HG02938 (cell line): ENCODE data around the gene FBXL14.
"Not testable (repeated sequence)": the region's sequence is repeated elsewhere in the genome, so short reads cannot be mapped to it uniquely, and the experiment has no call there.

ENCODE experiments used
- ATAC-seq: cut with Tn5 transposase; IDR thresholded peaks from one replicate; pipeline ENCODE4 v1.9.1; 2021; ENCODE audit warnings: mild to moderate bottlenecking, moderate library complexity; ENCODE audit not compliant: unreplicated experiment

The FBXL14 gene

GRCh38 chr12:1620092-1620491 lies 25.7 kb upstream of the FBXL14 start:
- no peak for ATAC-seq

DNA sequence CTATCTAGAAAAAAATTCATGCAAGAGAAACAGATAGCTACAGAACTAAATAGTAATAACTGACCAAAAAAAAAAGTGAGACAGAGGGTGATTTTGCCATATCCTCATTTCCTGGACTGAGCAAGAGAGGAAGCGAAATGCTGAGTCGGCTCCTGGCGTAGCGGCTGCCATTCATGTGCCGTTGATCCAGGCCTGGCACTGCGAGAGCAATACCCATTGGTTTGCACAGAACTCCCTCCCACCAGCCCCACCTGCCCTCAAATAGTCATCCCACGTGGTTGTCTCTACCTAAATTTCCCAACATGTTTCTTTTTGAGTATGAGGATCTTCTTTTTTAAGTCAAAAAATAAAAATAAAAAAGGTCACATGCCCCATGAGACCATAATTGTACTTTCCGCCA lies 25.2 kb upstream of the FBXL14 start:
- no peak for ATAC-seq

DNA sequence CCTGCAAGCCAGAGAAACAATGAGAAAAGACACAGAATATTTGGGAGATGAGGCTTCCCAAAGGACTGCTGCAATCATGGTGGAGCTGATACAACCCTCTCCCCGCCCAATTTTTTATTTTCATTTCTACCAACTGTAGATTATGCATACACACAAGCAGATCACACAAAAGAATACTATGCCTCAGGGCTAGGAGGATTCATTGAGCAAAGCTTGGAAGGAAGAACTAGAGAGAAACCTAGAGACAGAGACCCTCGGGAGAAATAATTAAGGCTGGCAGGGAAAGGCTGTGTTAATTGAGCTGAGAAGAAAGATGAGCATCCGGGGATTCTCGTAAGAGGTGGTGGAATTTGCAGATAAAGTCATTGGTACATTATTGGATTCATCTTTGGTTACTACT lies 24.8 kb upstream of the FBXL14 start:
- ATAC-seq = no peak

DNA sequence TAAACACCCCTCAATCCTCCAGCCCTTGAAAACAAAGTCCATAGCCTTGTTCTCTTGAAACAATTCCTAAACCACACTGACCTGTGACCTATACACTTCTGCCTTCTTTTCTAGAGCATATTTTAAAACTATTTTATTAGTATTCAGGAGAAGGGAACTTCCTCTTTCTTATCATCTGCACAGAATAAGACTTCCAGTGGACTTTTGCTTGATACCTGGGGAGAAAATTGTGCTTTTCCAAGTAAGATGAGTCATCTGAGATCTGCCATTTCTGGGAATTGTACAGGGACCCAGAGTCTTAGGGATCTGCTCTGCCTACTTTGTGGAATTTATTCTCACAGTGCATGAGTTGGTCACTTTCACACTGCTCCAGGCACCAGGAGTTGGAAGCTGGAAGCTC lies 24.1 kb upstream of the FBXL14 start:
- no peak for ATAC-seq

DNA sequence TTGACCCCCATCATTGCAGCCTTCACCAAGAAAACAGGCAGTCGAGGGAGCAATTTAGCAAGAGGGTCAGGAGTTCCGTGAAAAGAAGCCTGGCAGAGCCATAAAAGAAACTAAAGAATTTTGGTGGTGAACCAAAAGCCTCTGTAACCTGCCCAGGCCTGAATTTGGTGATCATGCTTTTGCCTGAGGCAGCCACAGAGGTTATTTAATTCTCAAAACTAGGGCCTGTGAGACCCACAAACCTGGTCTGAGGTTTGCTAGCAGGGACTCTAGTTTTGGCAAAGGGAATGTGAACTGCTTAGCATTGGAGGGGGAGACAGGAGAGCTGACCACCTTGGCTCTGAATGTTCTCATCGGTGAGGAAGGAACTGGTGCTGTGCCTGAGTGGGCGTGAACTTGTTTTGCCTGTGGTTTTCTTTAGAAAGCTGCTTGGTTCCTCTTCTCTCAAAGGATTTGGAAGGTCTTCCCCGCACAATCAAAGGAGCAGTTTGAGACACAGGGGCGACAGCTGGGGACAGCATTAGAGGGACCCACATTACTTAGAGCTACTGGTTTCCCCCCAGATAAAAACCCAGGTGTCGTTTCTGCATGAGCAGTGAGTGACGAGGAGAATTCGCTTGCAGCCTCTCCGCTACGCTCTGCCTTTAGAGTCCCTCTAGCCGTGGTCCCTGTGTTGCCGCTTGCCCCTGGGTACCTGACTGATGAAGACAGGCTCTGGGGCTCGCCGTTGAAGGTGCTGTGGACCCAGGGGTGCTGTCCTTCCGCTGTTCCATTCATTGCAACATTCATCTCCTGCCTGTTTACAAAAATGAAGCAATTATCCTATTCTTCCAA lies 22.1 kb upstream of the FBXL14 start:
- ATAC-seq = no peak

DNA sequence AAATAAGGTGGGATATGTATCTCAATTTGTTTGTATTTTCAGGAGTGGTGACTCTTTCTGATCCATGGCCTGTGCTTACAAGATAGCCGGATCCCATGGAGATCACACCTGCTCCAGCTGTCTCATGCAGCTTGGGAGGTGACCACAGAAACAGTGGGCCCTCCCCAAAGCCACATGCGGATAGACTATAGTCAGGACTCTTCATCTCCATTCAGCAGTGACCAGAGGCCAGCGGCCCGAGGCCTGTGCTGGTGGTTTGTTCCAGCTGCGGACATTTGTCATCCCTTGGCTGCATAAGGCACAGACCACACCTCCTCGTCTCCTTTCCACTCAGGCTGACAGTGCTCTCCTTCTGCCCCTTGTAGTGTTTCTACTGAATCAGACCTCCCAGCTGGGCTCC lies 20.0 kb upstream of the FBXL14 start:
- no peak for ATAC-seq

DNA sequence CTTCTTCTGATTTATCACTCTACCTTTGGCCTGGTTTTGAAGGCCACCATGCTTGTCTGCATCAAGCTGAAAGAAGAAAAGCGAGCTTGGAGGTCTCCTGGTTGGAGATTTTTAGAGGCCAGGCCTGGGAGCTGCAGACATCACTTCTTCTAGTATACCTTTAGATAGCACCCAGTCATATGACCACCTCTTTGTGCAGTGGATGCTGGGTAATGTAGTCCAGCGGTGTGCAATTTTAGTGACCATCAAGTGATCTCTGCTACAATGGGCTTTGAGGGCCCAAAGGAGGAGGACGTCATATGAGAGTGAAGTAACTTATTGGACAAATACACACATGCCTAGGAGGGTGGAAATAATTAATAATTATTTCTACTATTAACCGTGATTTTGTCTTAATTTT lies 19.5 kb upstream of the FBXL14 start:
- no peak for ATAC-seq

DNA sequence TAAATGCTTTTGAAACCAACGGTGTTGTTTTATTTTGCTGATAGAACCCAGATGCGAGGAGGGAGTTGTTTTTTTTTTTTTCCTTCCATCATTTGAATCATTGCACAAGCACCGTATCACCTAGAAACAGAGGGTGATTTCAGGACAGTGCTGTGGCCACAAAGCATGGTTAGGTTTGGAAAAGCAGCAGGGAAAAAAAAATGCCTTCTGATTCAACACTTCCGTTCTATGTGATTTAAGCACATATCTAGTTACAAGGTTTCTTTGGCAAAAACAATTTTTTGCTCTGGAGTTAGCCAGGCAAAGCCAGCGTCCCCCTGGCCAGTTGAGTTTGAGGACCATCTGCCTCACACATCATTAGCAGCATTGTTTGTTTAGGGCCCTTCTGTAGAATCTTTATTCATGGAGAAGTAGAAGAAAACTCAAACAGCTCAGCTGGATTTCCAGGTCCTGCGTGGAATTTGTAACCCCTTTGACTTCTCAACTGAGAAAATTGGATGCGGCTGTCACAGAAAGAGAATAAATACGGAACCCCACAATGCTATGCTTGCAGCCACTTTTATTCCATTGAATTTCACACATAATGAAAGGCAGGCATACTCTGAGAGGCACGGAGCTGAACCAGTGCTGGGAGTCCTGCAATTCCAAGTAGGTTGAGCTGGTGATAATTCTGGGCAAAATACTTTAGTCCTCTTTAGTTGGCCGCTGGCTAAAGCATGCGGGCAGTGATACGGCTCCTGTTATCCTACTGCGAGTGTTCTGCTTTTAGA lies 17.6 kb upstream of the FBXL14 start:
- no peak for ATAC-seq

- no peak for ATAC-seq
These were observed 15.8 kb upstream of the FBXL14 start for GRCh38 chr12:1610072-1610643.

GRCh38 chr12:1608713-1609119 lies 14.3 kb upstream of the FBXL14 start:
- no peak for ATAC-seq

- ATAC-seq = no peak
These were observed 13.7 kb upstream of the FBXL14 start for GRCh38 chr12:1607940-1608712.

- ATAC-seq = no peak
These were observed 11.7 kb upstream of the FBXL14 start for GRCh38 chr12:1606021-1606622.

DNA sequence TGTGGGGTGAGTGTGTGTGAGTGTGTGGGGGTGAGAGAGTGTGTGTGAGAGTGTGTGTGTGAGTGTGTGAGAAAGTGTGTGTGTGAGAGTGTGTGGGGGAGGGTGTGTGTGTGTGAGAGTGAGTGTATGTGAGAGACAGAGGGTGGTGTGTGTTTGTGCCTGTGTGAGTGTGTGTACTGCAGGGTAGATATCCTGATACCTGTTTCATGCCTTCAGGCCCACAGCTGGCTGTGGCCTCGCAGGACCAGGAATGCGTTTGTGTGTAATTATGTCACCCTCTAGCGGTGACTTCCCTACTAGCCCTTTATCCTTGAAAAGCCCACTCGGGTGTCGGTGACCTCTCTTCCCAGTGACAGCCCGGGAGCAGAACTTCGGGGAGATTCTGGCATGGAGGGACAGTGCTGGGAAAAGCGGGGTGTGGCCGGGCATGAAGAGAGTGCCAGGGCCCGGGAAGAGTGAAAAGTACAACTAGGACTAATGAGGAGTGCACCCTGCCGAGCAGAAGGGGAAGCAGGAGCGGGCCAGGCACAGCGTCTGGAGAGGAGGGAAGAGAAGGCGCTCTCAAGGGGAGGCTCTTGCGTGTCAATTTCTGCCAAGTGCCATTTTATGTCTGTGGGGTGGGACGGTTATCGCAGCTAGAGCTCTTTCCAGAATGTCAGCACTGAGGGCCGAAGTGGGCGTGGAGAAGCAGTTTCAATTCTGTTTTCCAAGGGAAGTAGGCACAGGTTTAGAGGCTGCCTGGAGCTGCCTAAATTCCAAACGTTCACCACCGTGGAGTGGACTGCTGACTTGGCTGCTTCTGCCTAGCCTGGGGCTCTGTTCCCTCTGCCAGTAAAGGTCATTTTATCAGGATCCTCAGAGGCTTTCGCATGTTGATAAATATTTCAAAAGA lies 11.0 kb upstream of the FBXL14 start:
- no peak for ATAC-seq

- ATAC-seq = no peak
These were observed 10.1 kb upstream of the FBXL14 start for GRCh38 chr12:1604464-1604863.

DNA sequence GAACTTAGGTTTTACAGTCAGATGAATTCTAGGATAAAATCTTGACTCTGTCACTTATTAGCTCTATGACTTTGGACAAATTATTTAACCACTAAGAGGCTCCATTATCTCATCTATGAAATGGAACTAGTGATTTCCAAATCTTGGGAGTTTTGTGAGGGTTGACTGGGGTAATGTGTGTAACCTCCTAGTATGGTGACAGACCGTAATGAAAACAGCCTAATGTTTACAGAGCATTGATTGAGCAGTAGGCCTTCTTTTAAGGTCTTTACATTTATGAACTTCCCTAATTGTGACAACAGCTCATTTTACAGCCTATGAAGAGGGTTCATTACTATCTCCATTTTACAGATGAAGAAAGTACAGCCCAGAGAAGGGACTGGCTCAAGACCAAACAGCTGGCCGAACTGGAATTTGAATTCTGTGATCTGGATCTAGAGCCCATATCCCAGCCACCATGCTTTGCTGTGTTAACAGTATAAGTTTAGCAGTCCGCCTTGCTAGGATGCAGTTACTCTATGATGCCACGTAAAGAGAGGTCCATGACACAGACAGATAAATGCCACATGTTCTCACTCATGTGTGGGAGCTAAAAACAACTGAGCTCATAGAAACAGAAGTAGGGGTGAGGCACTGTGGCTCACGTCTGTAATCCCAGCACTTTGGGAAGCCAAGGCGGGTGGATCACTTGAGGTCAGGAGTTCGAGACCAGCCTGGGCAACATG lies 9.1 kb upstream of the FBXL14 start:
- ATAC-seq = no peak

GRCh38 chr12:1602706-1603105 lies 8.3 kb upstream of the FBXL14 start:
- ATAC-seq = not testable (repeated sequence)

- ATAC-seq = no peak
These were observed 4.4 kb upstream of the FBXL14 start for GRCh38 chr12:1598757-1599156.

DNA sequence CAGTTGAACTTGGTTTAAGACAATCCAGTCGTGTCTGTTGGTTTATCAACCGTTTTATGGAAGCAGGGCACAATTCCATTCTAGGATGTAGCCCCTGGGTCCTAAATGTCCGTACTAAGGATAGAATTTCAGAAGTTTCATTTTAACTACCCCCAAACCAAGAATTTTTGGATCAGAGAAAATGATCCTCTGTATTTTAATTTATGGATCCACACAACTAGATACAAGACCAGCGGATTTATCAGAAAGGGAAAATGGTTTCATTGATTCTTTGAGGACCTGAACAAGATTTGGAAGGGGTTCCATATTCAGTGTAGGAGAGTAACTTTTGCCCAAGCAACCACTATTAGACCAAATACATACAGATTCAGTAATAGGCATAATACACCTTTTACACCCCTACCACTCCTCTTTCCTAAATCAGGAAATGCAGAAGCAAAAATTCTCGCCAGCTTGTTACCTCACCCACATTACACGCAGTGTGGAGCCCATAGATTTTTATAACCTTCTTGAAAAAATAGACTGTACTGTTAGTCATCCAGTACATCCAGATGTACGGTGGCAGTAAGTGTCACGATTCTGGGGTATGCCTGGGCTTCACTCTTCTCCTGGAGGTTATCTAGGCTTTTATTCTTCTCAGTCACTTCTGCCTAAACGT lies 1.4 kb upstream of the FBXL14 start:
- ATAC-seq = no peak
